Panc1 (cell line): Measurements from ENCODE around the gene ZNF689. TPM values are rescaled to one million over a fixed set of nuclear protein-coding genes. Genes with fewer than 3 reads are reported as not detected.

Experiments used
- ATAC-seq: fragments of 200-7000 bp; cut with Tn5 transposase; 2 replicates; pipeline ENCODE4 v1.9.1; 2020; ENCODE audit warnings: mild to moderate bottlenecking, moderate library complexity
- BruUV-seq: library from RNA; stranded (reverse); fragments of 400-500 nt; replicated peaks from 2 replicates; lab custom pipeline; 2021; lab: Mats Ljungman, UMichigan
- CTCF ChIA-PET: fragments of 300-600 bp; sonication (Branson Sonifier 250); formaldehyde crosslinking; loops from one replicate; lab custom pipeline; 2022; ENCODE audit warnings: antibody characterized with exemption; lab: Charles Lee
- POLR2A ChIA-PET: fragments of 300-600 bp; sonication (Branson Sonifier 250); formaldehyde crosslinking; loops from one replicate; lab custom pipeline; 2022; ENCODE audit warnings: antibody characterized with exemption; lab: Charles Lee
- DNase-seq: peaks from one replicate; pipeline ENCODE4 v3.0.0-alpha.2; 2010; ENCODE audit warnings: low read depth, low spot score
- H3K27ac ChIP-seq: 2 replicates; pipeline ENCODE4 v1.5.1; 2011; ENCODE audit warnings: mild to moderate bottlenecking, low read length, inconsistent platforms
- H3K27me3 ChIP-seq: fragments of 200-500 bp; sonication (Bioruptor generic); 2 replicates; pipeline ENCODE4 v1.6.0; 2014; ENCODE audit warnings: low read length, inconsistent platforms; ENCODE audit not compliant: control insufficient read depth, insufficient read depth
- H3K36me3 ChIP-seq: fragments of 200-500 bp; sonication (Bioruptor generic); 2 replicates; pipeline ENCODE4 v1.5.1; 2014; ENCODE audit warnings: inconsistent platforms, mild to moderate bottlenecking, low read length, moderate library complexity; ENCODE audit not compliant: control insufficient read depth, insufficient read depth
- H3K4me1 ChIP-seq: 2 replicates; pipeline ENCODE4 v1.5.1; 2011; ENCODE audit warnings: inconsistent platforms, mild to moderate bottlenecking, low read length, moderate library complexity; ENCODE audit not compliant: control insufficient read depth, insufficient read depth
- H3K4me3 ChIP-seq, 2 experiments: 2 replicates each; pipeline ENCODE4 v1.5.1; 2011 to 2012; ENCODE audit warnings: low read depth in 2 of 2, low read length in 2 of 2, mild to moderate bottlenecking in 2 of 2, inconsistent platforms in 1 of 2, moderate library complexity in 1 of 2
- H3K9me3 ChIP-seq: fragments of 200-500 bp; sonication (Bioruptor generic); 2 replicates; pipeline ENCODE4 v1.5.1; 2014; ENCODE audit warnings: low read depth, mild to moderate bottlenecking, inconsistent platforms, low read length, moderate library complexity; ENCODE audit not compliant: control insufficient read depth, insufficient read depth
- CTCF ChIP-seq: fragments of 450-650 bp; IDR thresholded peaks from 2 replicates; pipeline ENCODE4 v1.5.1; 2017; ENCODE audit warnings: mild to moderate bottlenecking
- POLR2AphosphoS5 ChIP-seq: IDR thresholded peaks from 2 replicates; pipeline ENCODE4 v1.6.1; 2012; ENCODE audit warnings: mild to moderate bottlenecking, low read depth, low read length, moderate library complexity
- REST ChIP-seq, 2 experiments: IDR thresholded peaks; 2 replicates each; pipeline ENCODE4 v1.6.1; 2011 to 2012; ENCODE audit warnings: low read depth in 2 of 2, control low read depth in 1 of 2, low read length in 1 of 2, mild to moderate bottlenecking in 1 of 2, moderate library complexity in 1 of 2; ENCODE audit not compliant: insufficient read depth in 1 of 2
- SIN3A ChIP-seq: IDR thresholded peaks from 2 replicates; pipeline ENCODE4 v1.6.1; 2012; ENCODE audit warnings: low read depth, mild to moderate bottlenecking, low read length, moderate library complexity, borderline replicate concordance; ENCODE audit not compliant: insufficient read depth
- TCF7L2 ChIP-seq: IDR thresholded peaks from 2 replicates; pipeline ENCODE4 v1.6.1; 2011; ENCODE audit warnings: mild to moderate bottlenecking, low read depth, low read length, inconsistent platforms
- in situ Hi-C: cut with HindIII; loops from 2 replicates; pipeline ENCODE4 v1.10.0; 2016; ENCODE audit warnings: low sequenced_read_pairs, low pct_unique_long_range_greater_than_20kb
- intact Hi-C: fragments of 100-400 bp; cut with micrococcal nuclease; formaldehyde crosslinking; loops from one replicate; pipeline ENCODE4 v1.10.0; 2022; ENCODE audit not compliant: unreplicated experiment
- total RNA-seq: library from RNA; stranded (reverse); gene quantifications from one replicate; pipeline ENCODE4 v1.2.1, GENCODE V29; 2021; ENCODE audit not compliant: unreplicated experiment

The ZNF689 gene
- total RNA-seq, 1 experiment from 2014 or later, result 16.5 TPM

- intact Hi-C loops, result no loop called here
- H3K4me3 ChIP-seq, result no peak overlapping the region
Observed at GRCh38 chr16:30656388-30656787, 46.2 kb upstream of the ZNF689 start.

GRCh38 chr16:30655815-30656347 lies 45.7 kb upstream of the ZNF689 start:
- intact Hi-C loops (no loop called here), in situ Hi-C loops (no loop called here)
- TF ChIP-seq POLR2AphosphoS5 (no peak), REST (IDR thresholded peaks at IDR 0.05; ENCODE audit: insufficient read depth in 1 of 2, low read depth in 2 of 2, low read length in 1 of 2) (no peak), SIN3A (no peak), CTCF (no peak), TCF7L2 (no peak)
- ChIA-PET POLR2A (no interaction called here), CTCF (no interaction called here)
- Histone ChIP-seq H3K4me3 (no peak overlapping the region), H3K4me1 (peaks cover 19% of the 10 kb centered on the region), H3K9me3 (no peaks in the 10 kb centered on the region), H3K36me3 (peaks cover 12% of the 10 kb centered on the region; the same call in 1 of the 2 replicates), H3K27me3 (no peaks in the 10 kb centered on the region), H3K27ac (no peak overlapping the region)
- TSS peak; percentile 60 for BruUV-seq
- DNase-seq (no peak), ATAC-seq (no peak)

More at GRCh38 chr16:30656388-30656787, 46.2 kb upstream of the ZNF689 start:
- TF ChIP-seq REST (IDR thresholded peaks at IDR 0.05; ENCODE audit: insufficient read depth in 1 of 2, low read depth in 2 of 2, low read length in 1 of 2), result no peak
- TF ChIP-seq SIN3A, result no peak
- no peak for TF ChIP-seq CTCF
- no peak for TF ChIP-seq TCF7L2
- no peak for TF ChIP-seq POLR2AphosphoS5
- BruUV-seq, result no TSS peak
- DNase-seq, result no peak
- Histone ChIP-seq H3K27ac (no peak overlapping the region), H3K9me3 (no peaks in the 10 kb centered on the region), H3K4me1 (peaks cover 24% of the 10 kb centered on the region), H3K27me3 (no peaks in the 10 kb centered on the region), H3K36me3 (peaks cover 13% of the 10 kb centered on the region)
- ATAC-seq, result no peak
- in situ Hi-C loops, result no loop called here
- CTCF ChIA-PET, result no interaction called here
- POLR2A ChIA-PET, result interaction anchor here (0.7 kb wide), 1 partner anchor 42 kb away, joined by 3 read pairs; the partner anchor contains the start of gene SRCAP
